Neural progenitor cell (in vitro differentiated cells): ENCODE results near the gene KPNA3. TPM values are rescaled to one million over a fixed set of nuclear protein-coding genes. Genes with fewer than 3 reads are reported as not detected.

ENCODE experiments used
- DNase-seq: peaks from one replicate; pipeline ENCODE4 v3.0.0-alpha.2; 2016; ENCODE audit warnings: low spot score
- H2AFZ ChIP-seq: fragments of 200-600 bp; sonication (generic); replicated peaks from 2 replicates; pipeline ENCODE4 v1.6.1; 2016; ENCODE audit warnings: antibody characterized with exemption
- H3F3A ChIP-seq: fragments of 200-600 bp; sonication (generic); 2 replicates; pipeline ENCODE4 v1.6.1; 2016; ENCODE audit warnings: antibody characterized with exemption, low read depth
- H3K27ac ChIP-seq: fragments of 200-600 bp; sonication (generic); 2 replicates; pipeline ENCODE4 v1.5.1; 2016; ENCODE audit warnings: mild to moderate bottlenecking
- H3K27me3 ChIP-seq: fragments of 200-600 bp; sonication (generic); 2 replicates; pipeline ENCODE4 v1.6.1; 2016; ENCODE audit warnings: mild to moderate bottlenecking, moderate library complexity
- H3K36me3 ChIP-seq: fragments of 200-600 bp; sonication (generic); 2 replicates; pipeline ENCODE4 v1.5.1; 2016
- H3K4me1 ChIP-seq: fragments of 200-600 bp; sonication (generic); 2 replicates; pipeline ENCODE4 v1.6.1; 2016; ENCODE audit warnings: mixed run types
- H3K4me2 ChIP-seq: fragments of 200-600 bp; sonication (generic); 2 replicates; pipeline ENCODE4 v1.6.1; 2016
- H3K4me3 ChIP-seq: fragments of 200-600 bp; sonication (generic); 2 replicates; pipeline ENCODE4 v1.5.1; 2016
- H3K79me2 ChIP-seq: fragments of 200-600 bp; sonication (generic); 2 replicates; pipeline ENCODE4 v1.6.1; 2016; ENCODE audit warnings: low read depth
- H3K9ac ChIP-seq: fragments of 200-600 bp; sonication (generic); 2 replicates; pipeline ENCODE4 v1.6.1; 2016
- H3K9me3 ChIP-seq: fragments of 200-600 bp; sonication (generic); 2 replicates; pipeline ENCODE4 v1.5.1; 2016; ENCODE audit warnings: low read depth
- H4K20me1 ChIP-seq: fragments of 200-600 bp; sonication (generic); 2 replicates; pipeline ENCODE4 v1.6.1; 2016; ENCODE audit warnings: low read depth
- H3K27ac Mint-ChIP-seq: 3 replicates; pipeline ENCODE4 v1.8.0; 2021; ENCODE audit warnings: mixed read lengths
- H3K27me3 Mint-ChIP-seq: 2 replicates; pipeline ENCODE4 v1.8.0; 2022; ENCODE audit warnings: low read depth, mild to moderate bottlenecking, inconsistent platforms, moderate library complexity, mixed read lengths; ENCODE audit not compliant: insufficient read depth
- H3K36me3 Mint-ChIP-seq: 3 replicates; pipeline ENCODE4 v1.8.0; 2021; ENCODE audit warnings: mixed read lengths
- H3K4me1 Mint-ChIP-seq: 3 replicates; pipeline ENCODE4 v1.8.0; 2021; ENCODE audit warnings: mixed read lengths
- H3K4me3 Mint-ChIP-seq: 3 replicates; pipeline ENCODE4 v1.8.0; 2021; ENCODE audit warnings: mild to moderate bottlenecking, moderate library complexity, mixed read lengths
- H3K9me3 Mint-ChIP-seq: 3 replicates; pipeline ENCODE4 v1.8.0; 2020; ENCODE audit warnings: mixed read lengths
- EZH2 ChIP-seq: fragments of 200-600 bp; sonication (generic); IDR thresholded peaks from 2 replicates; pipeline ENCODE4 v1.6.1; 2017; ENCODE audit warnings: antibody characterized with exemption, mild to moderate bottlenecking, moderate library complexity
- EZH2phosphoT487 ChIP-seq: fragments of 200-600 bp; sonication (generic); IDR thresholded peaks from 2 replicates; pipeline ENCODE4 v1.6.1; 2017; ENCODE audit warnings: antibody characterized with exemption
- total RNA-seq: library from RNA; depleted of rRNA; stranded (reverse); fragments of >200 nt; gene quantifications from 2 replicates; pipeline ENCODE4 v1.2.3, GENCODE V29; 2015; ENCODE audit warnings: low replicate concordance
- TF ChIP-seq, protein P1 (sequence below): fragments of 200-600 bp; sonication (generic); IDR thresholded peaks from 2 replicates; pipeline ENCODE4 v1.5.1; 2017; ENCODE audit warnings: antibody characterized with exemption, mild to moderate bottlenecking

The KPNA3 gene
- total RNA-seq, 1 donor from 2014 or later, result 49.4 TPM

DNA sequence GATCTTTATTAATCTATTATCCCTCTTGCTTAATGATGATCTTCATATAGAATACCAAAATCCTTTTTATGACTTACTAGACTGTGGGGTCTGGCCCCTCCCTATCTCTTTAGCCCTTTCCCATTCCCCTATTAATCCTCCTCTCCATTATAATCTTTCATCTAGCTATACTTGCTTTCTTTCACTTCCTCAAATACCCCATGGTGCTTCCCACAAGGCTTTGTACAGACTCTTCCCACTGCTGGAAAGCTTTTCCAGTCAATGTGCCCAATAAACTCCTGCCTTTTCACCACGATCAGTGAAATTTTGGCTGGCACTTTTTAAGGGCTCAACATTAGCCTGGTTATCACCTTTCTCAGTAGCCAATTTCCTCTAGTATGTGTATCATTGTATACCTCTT, 98.0 kb downstream of the KPNA3 start:
- H3K4me3 ChIP-seq, result no peak overlapping the region
- no peak overlapping the region for H2AFZ ChIP-seq
- no peaks in the 10 kb centered on the region for H3K4me1 ChIP-seq
- TF ChIP-seq, protein P1, sequence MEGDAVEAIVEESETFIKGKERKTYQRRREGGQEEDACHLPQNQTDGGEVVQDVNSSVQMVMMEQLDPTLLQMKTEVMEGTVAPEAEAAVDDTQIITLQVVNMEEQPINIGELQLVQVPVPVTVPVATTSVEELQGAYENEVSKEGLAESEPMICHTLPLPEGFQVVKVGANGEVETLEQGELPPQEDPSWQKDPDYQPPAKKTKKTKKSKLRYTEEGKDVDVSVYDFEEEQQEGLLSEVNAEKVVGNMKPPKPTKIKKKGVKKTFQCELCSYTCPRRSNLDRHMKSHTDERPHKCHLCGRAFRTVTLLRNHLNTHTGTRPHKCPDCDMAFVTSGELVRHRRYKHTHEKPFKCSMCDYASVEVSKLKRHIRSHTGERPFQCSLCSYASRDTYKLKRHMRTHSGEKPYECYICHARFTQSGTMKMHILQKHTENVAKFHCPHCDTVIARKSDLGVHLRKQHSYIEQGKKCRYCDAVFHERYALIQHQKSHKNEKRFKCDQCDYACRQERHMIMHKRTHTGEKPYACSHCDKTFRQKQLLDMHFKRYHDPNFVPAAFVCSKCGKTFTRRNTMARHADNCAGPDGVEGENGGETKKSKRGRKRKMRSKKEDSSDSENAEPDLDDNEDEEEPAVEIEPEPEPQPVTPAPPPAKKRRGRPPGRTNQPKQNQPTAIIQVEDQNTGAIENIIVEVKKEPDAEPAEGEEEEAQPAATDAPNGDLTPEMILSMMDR, result no peak
- TF ChIP-seq EZH2phosphoT487, result no peak
- peaks cover 12% of the 10 kb centered on the region for H3F3A ChIP-seq
- no peaks in the 10 kb centered on the region for H3K9me3 ChIP-seq
- Mint-ChIP-seq H3K36me3 (peaks cover 17% of the 10 kb centered on the region), H3K4me1 (peaks cover 19% of the 10 kb centered on the region), H3K9me3 (no peaks in the 10 kb centered on the region), H3K4me3 (no peak overlapping the region), H3K27ac (no peak overlapping the region), H3K27me3 (peaks cover 9% of the 10 kb centered on the region)
- H3K79me2 ChIP-seq, result peaks cover 12% of the 10 kb centered on the region
- H4K20me1 ChIP-seq, result no peaks in the 10 kb centered on the region
- DNase-seq, result no peak
- H3K9ac ChIP-seq, result no peak overlapping the region
- no peak overlapping the region for H3K4me2 ChIP-seq
- no peak overlapping the region for H3K27ac ChIP-seq
- H3K36me3 ChIP-seq, result no peaks in the 10 kb centered on the region
- peaks cover 3% of the 10 kb centered on the region for H3K27me3 ChIP-seq

GRCh38 chr13:49693877-49694276, 98.6 kb downstream of the KPNA3 start:
- no peaks in the 10 kb centered on the region for H4K20me1 ChIP-seq
- H3K27me3 ChIP-seq, result peaks cover 3% of the 10 kb centered on the region
- Mint-ChIP-seq H3K36me3 (peaks cover 16% of the 10 kb centered on the region), H3K4me1 (peaks cover 19% of the 10 kb centered on the region), H3K4me3 (no peak overlapping the region), H3K9me3 (no peaks in the 10 kb centered on the region), H3K27ac (no peak overlapping the region), H3K27me3 (peaks cover 9% of the 10 kb centered on the region)
- H3F3A ChIP-seq, result peaks cover 12% of the 10 kb centered on the region
- H2AFZ ChIP-seq, result no peak overlapping the region
- H3K4me1 ChIP-seq, result no peaks in the 10 kb centered on the region
- no peaks in the 10 kb centered on the region for H3K9me3 ChIP-seq
- DNase-seq, result no peak
- no peak overlapping the region for H3K27ac ChIP-seq
- peaks cover 18% of the 10 kb centered on the region for H3K79me2 ChIP-seq
- TF ChIP-seq, protein P1, result no peak
- TF ChIP-seq EZH2 (no peak), EZH2phosphoT487 (no peak)
- no peak overlapping the region for H3K4me3 ChIP-seq
- H3K4me2 ChIP-seq, result no peak overlapping the region
- no peaks in the 10 kb centered on the region for H3K36me3 ChIP-seq
- H3K9ac ChIP-seq, result no peak overlapping the region

DNA sequence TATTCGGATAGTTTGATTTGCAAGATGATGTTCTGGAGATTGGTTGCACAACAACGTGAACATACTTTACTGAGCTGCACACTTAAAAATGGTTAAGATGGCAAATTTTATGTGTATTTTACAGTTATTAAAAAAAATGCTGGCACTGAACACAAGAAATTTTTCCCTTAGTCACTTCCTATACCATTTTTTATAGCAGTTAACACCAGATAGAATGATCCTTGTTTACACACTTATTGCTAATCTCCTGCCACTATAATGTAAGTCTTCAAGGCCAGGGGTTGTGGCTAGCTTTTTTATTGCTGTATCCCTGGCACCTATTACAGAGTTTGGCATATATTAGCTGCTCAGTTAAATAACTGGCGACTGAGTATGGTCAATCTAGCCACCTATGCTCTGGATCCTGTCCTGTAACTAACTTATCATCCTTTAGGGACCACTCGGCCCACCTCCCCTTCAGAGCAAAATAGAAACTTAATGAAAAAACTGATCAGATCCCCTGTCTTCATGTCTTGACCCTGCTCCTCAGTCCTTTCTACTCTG, 99.2 kb downstream of the KPNA3 start:
- H3K27me3 Mint-ChIP-seq, result peaks cover 9% of the 10 kb centered on the region
- no peak overlapping the region for H3K27ac ChIP-seq
- H3K9me3 Mint-ChIP-seq, result no peaks in the 10 kb centered on the region
- no peak overlapping the region for H3K4me3 Mint-ChIP-seq
- peaks cover 12% of the 10 kb centered on the region for H3F3A ChIP-seq
- no peak overlapping the region for H3K4me3 ChIP-seq
- H3K36me3 Mint-ChIP-seq, result peaks cover 12% of the 10 kb centered on the region
- H3K36me3 ChIP-seq, result no peaks in the 10 kb centered on the region
- no peak for DNase-seq
- no peak overlapping the region for H3K27ac Mint-ChIP-seq
- no peaks in the 10 kb centered on the region for H3K4me1 ChIP-seq
- TF ChIP-seq EZH2 (no peak), EZH2phosphoT487 (no peak)
- TF ChIP-seq, protein P1, result no peak
- H3K9me3 ChIP-seq, result no peaks in the 10 kb centered on the region
- no peak overlapping the region for H3K9ac ChIP-seq
- H3K27me3 ChIP-seq, result peaks cover 3% of the 10 kb centered on the region
- H3K4me2 ChIP-seq, result no peak overlapping the region
- H3K79me2 ChIP-seq, result peaks cover 21% of the 10 kb centered on the region
- H4K20me1 ChIP-seq, result no peaks in the 10 kb centered on the region
- peaks cover 19% of the 10 kb centered on the region for H3K4me1 Mint-ChIP-seq
- no peak overlapping the region for H2AFZ ChIP-seq
